Mononuclear cell (primary cell): ENCODE results near the gene FGF10. TPM values are rescaled to one million over a fixed set of nuclear protein-coding genes. Genes with fewer than 3 reads are reported as not detected.

Experiments used
- H3K27me3 ChIP-seq: 2 replicates; pipeline ENCODE4 v1.6.0; 2011; ENCODE audit warnings: low read length, control low read depth; ENCODE audit not compliant: insufficient read depth
- H3K4me1 ChIP-seq: 2 replicates; pipeline ENCODE4 v1.5.1; 2011; ENCODE audit warnings: mild to moderate bottlenecking, low read length, control low read depth; ENCODE audit not compliant: insufficient read depth
- H3K4me3 ChIP-seq: 2 replicates; pipeline ENCODE4 v1.5.1; 2011; ENCODE audit warnings: mild to moderate bottlenecking, low read length, moderate library complexity
- H3K9me3 ChIP-seq: 2 replicates; pipeline ENCODE4 v1.5.1; 2011; ENCODE audit warnings: low read depth, mild to moderate bottlenecking, control low read depth, low read length
- total RNA-seq: library from RNA; depleted of rRNA; stranded (reverse); fragments of >200 nt; gene quantifications from one replicate; pipeline ENCODE4 v1.2.3, GENCODE V29; 2012

The FGF10 gene
- total RNA-seq, 1 donor = not detected

DNA sequence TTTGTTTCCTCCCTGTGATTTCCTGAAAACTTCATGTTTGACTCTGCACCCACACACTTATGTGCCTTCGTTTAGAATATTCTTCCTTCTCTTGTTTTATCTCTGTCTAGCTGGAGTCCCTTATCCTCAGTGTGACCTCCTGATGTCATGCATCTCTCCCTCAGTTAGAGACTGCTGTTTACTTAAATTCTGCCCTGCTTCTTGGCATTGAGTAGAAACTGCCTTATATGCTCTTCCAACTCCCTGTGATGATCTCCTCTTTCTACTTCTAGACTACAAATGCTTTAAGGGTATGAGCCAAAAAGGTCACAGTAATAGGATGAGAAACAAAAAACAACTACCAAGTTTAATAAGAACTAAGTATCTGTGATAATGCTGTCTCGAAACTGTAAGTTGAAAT is 12.2 kb downstream of the FGF10 start:
- no peak overlapping the region for H3K4me3 ChIP-seq
- no peaks in the 10 kb centered on the region for H3K9me3 ChIP-seq
- no peaks in the 10 kb centered on the region for H3K4me1 ChIP-seq
- no peaks in the 10 kb centered on the region for H3K27me3 ChIP-seq

DNA sequence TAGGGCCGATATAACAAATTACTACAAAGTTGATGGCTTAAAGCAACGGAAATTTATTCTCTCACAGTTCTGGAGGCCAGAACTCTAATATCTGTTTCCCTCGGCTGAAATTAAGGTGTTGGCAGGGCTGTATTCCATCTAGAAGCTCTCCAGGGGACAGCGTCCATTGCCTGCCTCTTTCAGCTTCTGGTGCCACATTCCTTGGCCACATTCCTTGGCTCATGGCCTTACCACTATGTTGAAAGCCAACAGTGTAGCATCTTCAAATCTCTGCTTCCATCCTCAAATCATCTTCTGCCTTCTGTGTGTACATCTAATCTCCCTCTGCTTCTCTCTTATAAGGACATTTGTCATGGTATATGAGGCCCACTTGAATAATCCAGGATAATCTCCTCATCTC is 17.2 kb downstream of the FGF10 start:
- Histone ChIP-seq H3K27me3 (no peaks in the 10 kb centered on the region), H3K9me3 (no peaks in the 10 kb centered on the region), H3K4me3 (no peak overlapping the region), H3K4me1 (no peaks in the 10 kb centered on the region)

DNA sequence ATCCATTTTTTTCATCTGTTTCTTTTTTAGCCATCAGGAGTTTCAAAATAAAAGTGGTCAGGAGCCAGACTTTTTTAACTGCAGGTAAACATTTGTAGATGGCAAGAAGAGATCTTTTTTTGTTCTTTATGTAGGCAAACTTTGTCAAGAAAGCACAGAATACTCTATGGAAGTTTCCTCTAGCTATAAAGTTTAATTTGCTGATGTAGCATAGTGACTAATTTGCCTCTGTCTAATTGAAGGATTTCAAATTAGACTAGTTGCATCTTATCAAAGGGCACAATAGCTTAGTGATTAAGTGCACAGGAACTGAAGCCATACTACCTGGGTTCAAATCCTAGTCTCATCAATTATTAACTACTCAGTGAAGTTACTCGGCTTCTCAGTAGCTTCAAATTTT is 22.0 kb downstream of the FGF10 start:
- Histone ChIP-seq H3K27me3 (no peaks in the 10 kb centered on the region), H3K4me1 (no peaks in the 10 kb centered on the region), H3K9me3 (no peaks in the 10 kb centered on the region), H3K4me3 (no peak overlapping the region)

DNA sequence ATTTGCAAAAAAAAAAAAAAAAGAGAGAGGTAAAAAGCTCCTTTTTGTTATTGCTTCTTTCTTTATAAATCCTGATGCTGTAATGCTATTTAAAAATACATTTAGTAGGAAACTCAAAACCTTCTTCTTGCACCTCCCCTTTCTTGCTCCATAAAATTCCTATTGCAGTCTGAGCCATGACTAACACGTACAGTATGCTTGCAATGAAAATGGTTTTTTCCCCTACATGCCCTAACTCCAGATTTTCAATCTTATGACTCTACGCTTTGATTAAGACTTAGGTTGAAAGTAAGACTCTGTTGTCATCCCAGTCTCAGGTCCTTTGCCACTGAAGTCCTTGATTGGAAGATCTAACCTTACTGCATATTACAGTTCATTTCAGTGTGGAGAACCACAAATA is 23.9 kb downstream of the FGF10 start:
- H3K9me3 ChIP-seq = no peaks in the 10 kb centered on the region
- no peak overlapping the region for H3K4me3 ChIP-seq
- no peaks in the 10 kb centered on the region for H3K4me1 ChIP-seq
- no peaks in the 10 kb centered on the region for H3K27me3 ChIP-seq

DNA sequence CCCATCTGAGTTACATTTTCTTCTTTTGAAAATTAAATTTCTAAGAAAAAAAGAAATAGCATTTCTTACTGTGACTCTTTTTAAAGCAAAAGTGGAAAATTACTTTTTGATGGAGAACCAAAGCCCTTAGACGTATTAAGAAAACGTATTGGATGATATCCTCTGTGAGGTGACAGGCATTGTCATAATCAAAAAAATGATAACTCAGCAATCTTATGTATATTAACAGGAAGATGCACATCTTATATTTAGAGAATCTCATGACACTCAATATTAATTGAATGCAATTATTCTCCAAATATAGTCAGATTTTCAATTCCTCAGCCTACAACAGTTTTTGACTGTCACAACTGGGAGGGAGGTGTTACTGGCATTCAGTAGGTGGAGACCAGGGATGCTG is 25.1 kb downstream of the FGF10 start:
- H3K27me3 ChIP-seq = no peaks in the 10 kb centered on the region
- no peak overlapping the region for H3K4me3 ChIP-seq
- H3K9me3 ChIP-seq = no peaks in the 10 kb centered on the region
- no peaks in the 10 kb centered on the region for H3K4me1 ChIP-seq

DNA sequence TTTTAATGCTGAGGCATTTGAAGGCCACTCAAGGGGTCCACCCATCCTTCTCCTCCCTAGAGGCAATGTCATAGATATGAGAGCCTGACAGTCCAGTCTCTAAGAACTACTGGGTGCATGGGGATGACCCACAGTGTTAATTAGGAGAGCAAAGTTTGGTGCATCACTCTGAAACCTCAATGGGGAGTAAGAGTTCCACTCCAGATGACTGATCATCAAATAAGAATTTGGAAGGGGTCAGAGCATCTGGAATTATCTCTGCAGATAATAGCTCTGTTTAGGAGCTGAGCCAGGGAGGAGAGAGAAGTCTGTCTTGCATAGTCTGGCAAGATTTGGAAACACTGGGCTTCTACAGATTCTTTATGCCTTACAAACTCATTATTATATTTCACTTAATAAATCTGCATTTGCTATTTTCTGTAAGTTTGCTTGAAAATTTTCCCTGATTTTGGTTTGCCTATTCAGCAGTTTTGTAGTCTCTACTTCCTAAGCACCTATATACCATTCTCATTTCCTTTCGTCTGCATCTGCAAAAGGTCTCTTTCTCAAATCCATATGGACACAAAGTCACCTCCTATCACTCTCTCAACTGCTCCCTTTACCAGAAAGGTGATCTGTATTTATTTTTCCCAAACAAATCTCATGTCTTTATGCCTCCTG is 27.7 kb downstream of the FGF10 start:
- no peaks in the 10 kb centered on the region for H3K9me3 ChIP-seq
- no peaks in the 10 kb centered on the region for H3K4me1 ChIP-seq
- H3K4me3 ChIP-seq = no peak overlapping the region
- no peaks in the 10 kb centered on the region for H3K27me3 ChIP-seq

DNA sequence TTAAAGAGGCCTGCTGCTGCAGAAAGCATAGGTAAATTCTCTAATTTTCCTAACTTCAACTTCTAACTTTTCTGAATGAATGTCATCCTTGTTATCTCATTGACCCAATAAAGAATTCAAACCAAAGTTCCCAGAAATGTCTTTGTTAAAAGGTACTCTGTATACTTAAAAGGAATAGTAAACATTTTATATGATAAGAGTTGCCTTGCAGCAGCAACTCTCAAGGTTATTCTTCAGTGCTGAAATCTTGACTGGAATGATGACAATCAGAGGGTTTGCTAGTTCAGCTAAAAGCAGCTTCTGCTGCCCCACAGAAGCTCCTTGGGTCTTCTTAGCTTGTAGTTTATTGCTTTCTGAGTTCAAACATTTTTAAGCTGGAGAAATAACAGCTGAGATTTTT is 28.3 kb downstream of the FGF10 start:
- no peaks in the 10 kb centered on the region for H3K4me1 ChIP-seq
- H3K9me3 ChIP-seq = no peaks in the 10 kb centered on the region
- H3K4me3 ChIP-seq = no peak overlapping the region
- H3K27me3 ChIP-seq = no peaks in the 10 kb centered on the region

DNA sequence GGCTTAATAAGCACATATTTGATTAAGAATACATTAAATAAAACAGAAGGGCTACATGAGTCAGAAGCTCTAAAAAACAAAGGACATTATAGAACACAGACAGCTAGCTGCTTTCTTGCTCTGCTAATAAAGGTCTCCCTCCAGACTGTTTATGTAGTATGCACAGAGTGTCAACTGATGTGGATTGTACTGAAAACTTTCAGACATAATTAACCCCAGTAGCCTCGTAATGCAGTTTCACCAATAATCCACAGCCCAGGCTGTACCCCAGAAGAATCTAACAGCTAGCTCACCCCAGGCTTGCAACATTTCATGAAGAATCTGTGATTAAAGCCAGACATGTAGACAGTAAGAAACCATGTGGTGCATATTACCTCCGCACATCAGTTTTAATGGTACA is 30.8 kb downstream of the FGF10 start:
- Histone ChIP-seq H3K27me3 (no peaks in the 10 kb centered on the region), H3K4me3 (no peak overlapping the region), H3K9me3 (no peaks in the 10 kb centered on the region), H3K4me1 (no peaks in the 10 kb centered on the region)

DNA sequence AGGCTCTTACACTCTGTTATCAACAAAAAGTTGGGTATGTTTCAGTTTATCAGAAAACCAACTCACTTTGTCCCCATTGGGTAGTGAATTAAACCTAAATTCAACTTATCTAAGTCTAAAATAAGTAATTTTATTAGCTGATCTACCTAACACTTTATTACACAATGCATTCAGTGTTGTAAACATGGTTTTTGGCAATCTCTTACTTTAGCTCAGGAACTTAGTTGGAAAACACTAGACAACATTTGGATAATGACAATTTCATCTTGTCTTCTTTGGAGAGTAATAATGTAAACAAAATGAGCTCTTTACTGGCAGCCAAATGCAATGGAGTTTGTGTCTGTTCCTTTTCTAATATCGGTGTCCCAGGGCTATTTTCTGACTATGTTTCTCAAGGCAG is 33.0 kb downstream of the FGF10 start:
- no peaks in the 10 kb centered on the region for H3K4me1 ChIP-seq
- no peaks in the 10 kb centered on the region for H3K27me3 ChIP-seq
- no peaks in the 10 kb centered on the region for H3K9me3 ChIP-seq
- no peak overlapping the region for H3K4me3 ChIP-seq

DNA sequence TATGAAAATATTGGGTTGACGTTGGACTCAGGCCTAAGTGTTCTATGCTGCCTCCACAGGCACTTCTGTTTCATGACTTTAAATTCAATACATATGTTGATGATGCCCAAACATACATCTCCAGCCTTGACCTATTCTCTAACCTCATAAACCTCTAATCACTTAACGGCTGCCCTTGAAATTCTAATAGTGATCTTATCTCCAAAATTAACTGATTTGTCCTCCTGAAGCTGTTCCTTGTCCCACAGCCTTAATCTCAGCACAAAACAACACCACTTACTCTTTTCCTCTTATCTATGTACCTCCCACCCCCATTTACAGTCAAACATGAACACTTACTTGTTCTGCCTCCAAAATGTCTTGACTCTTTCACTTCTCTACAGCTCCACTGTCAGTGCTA is 43.3 kb downstream of the FGF10 start:
- Histone ChIP-seq H3K9me3 (no peaks in the 10 kb centered on the region), H3K27me3 (no peaks in the 10 kb centered on the region), H3K4me3 (no peak overlapping the region), H3K4me1 (no peaks in the 10 kb centered on the region)

DNA sequence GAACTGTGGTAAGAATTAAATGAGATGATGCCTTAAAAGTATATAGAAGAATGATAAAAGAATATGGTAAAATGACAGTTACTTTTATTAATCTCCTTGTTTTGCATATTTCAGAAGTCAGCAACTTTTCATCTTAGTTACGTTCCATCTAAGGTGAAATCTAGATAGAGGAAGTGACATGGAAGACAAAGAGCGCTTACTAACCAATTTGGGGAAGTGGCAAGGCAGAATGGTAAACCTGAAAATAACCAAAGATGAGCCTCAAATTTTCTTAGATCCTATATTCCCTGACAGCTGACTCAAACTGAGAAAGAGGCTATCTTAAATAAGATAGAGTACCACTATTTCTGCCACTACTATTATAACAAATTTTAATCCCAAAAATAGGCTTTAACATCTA is 52.5 kb downstream of the FGF10 start:
- H3K9me3 ChIP-seq = no peaks in the 10 kb centered on the region
- H3K4me3 ChIP-seq = no peak overlapping the region
- H3K27me3 ChIP-seq = no peaks in the 10 kb centered on the region
- no peaks in the 10 kb centered on the region for H3K4me1 ChIP-seq

DNA sequence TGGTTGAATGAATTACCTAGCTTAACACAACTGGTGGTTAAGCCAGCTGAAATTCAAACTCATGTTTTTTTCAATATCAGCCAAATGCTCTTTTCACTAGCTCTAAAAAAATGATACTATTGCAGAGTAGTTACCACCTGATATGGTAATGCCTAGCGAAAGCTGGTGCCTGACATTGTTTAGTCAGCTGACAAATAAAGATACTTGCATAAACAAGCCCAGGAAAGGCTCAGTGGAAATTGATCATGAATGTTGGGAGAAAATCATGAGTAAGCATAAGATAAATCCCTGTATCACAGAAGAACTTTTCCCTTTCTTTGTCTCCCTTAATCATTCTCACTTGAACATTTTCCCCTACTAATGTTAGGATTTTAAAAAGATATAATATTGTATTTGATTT is 54.6 kb downstream of the FGF10 start:
- H3K27me3 ChIP-seq = no peaks in the 10 kb centered on the region
- H3K4me3 ChIP-seq = no peak overlapping the region
- no peaks in the 10 kb centered on the region for H3K4me1 ChIP-seq
- H3K9me3 ChIP-seq = no peaks in the 10 kb centered on the region

DNA sequence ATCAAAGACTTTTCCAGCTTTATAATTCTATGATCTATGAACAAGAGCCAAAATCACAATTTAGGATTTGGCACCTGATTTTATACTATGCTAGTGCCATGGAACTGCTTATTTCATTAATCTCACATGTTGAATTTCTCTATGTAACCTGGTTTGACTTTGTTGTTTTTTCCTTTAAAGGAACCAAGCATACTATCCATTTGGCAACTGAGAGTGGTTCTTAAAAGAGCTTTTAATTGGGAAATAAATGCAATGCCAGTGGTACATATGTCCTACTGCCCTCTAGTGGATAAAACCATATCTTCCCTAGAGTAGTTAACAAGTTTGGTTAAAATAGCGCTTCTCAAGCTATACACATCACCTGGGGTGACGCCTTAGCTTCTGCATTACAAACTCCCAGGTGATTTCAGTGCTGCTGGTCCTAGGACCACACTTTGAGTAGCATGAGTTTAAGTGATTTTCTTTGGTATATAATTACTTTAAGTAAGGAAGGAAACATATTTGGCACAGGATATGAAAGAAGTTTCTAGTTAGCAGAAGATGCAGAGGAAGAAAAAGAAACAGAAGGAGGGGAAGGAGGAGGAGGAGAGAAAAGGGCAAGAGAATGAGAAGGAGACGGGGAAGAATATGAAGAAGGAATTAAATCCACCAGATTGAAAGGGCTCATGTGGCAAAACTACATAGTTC is 56.8 kb downstream of the FGF10 start:
- Histone ChIP-seq H3K4me3 (no peak overlapping the region), H3K9me3 (no peaks in the 10 kb centered on the region), H3K4me1 (no peaks in the 10 kb centered on the region), H3K27me3 (no peaks in the 10 kb centered on the region)

DNA sequence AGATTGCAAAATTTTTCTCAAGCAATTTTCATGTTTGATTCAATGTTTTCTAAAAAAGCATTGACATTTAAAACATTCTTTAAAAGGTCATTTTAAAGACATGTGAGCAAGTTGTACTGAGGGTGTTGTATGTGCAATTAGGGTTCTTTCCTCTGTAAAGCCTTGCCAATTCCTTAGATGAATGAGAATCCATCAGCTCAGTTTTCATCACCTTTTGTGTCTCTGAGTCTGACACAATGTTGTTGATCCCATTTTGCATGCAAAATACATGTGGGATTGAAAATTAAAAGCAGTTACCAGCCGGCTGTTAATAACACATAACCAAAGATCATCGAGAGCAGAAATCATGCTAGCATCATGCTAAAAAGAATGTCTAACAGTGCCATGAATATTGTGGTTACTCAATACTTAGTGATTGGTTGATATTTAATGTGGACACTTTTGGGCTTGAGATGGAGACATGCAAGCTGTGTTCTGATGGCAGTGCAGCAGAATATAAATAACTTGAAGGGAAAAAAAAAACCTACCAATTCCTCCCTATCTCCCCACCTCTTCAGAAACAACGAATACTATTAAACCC is 57.7 kb downstream of the FGF10 start:
- Histone ChIP-seq H3K4me1 (no peaks in the 10 kb centered on the region), H3K9me3 (no peaks in the 10 kb centered on the region), H3K27me3 (no peaks in the 10 kb centered on the region), H3K4me3 (no peak overlapping the region)

DNA sequence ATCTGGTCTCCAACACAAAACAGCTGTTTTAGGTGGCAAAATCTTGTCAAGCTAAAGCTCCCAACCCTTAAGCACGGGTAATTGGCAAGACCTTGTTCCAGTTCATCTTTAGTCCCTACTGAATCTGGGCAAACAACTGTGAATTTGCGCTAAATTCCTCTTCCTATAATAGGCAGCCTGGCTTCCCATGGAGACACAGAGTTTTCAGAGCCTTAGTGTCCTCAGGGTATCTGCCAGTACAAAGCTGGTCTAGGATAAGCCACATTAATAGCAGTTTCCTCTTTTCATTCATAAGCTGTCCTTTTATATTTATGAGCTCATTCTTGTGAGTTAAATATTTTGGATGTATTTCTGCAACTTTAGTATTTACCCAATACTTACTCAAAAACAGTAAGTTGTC is 59.5 kb downstream of the FGF10 start:
- no peaks in the 10 kb centered on the region for H3K4me1 ChIP-seq

More for the DNA sequence above, 59.5 kb downstream of the FGF10 start:
- H3K4me3 ChIP-seq = no peak overlapping the region
- H3K9me3 ChIP-seq = no peaks in the 10 kb centered on the region
- H3K27me3 ChIP-seq = no peaks in the 10 kb centered on the region
